Stimulated activated naive CD8-positive, alpha-beta T cell treated with anti-CD3 and anti-CD28 coated beads, Interleukin-15, Interleukin-2, amounts not matched to agents 100 U/mL and 50 U/mL, for 24 hours (primary cell): ENCODE measurements around the gene GCNT2.
"Not testable (repeated sequence)": the region's sequence is repeated elsewhere in the genome, so short reads cannot be mapped to it uniquely, and the experiment has no call there.

Experiments
- ATAC-seq: fragments of 150-1000 bp; cut with Tn5 transposase; one replicate; pipeline ENCODE4 v1.10.0; 2021
- DNase-seq: peaks from one replicate; pipeline ENCODE4 v3.0.0; 2021

The GCNT2 gene

GRCh38 chr6:10514049-10514780 is 6.9 kb upstream of the GCNT2 start:
- ATAC-seq: peak; percentile 32
- DNase-seq: no peak

- ATAC-seq (no peak), DNase-seq (no peak)
Observed at GRCh38 chr6:10516953-10517352, 4.2 kb upstream of the GCNT2 start.

- ATAC-seq: no peak
Observed at GRCh38 chr6:10518557-10519407, 2.4 kb upstream of the GCNT2 start.

GRCh38 chr6:10519408-10519697 is 1.8 kb upstream of the GCNT2 start:
- not testable (repeated sequence) for ATAC-seq, DNase-seq

More at GRCh38 chr6:10518557-10519407, 2.4 kb upstream of the GCNT2 start:
- DNase-seq: no peak

GRCh38 chr6:10520468-10520867 is 683 bp upstream of the GCNT2 start:
- no peak for DNase-seq
- ATAC-seq: no peak

GRCh38 chr6:10522929-10523573 is 1.9 kb downstream of the GCNT2 start:
- ATAC-seq (no peak), DNase-seq (no peak)

- DNase-seq (no peak), ATAC-seq (no peak)
Observed at GRCh38 chr6:10526156-10526555, 5.0 kb downstream of the GCNT2 start.

- DNase-seq (peak; percentile 27), ATAC-seq (peak; percentile 75)
Observed at GRCh38 chr6:10528158-10528981, 7.2 kb downstream of the GCNT2 start.

- ATAC-seq (no peak), DNase-seq (no peak)
Observed at GRCh38 chr6:10529231-10529801, 8.2 kb downstream of the GCNT2 start.

- not testable (repeated sequence) for ATAC-seq
Observed at GRCh38 chr6:10529828-10530374, 8.8 kb downstream of the GCNT2 start.

GRCh38 chr6:10531503-10531902 is 10.4 kb downstream of the GCNT2 start:
- DNase-seq (no peak), ATAC-seq (no peak)

More at GRCh38 chr6:10529828-10530374, 8.8 kb downstream of the GCNT2 start:
- DNase-seq: not testable (repeated sequence)

GRCh38 chr6:10531942-10532341 is 10.8 kb downstream of the GCNT2 start:
- ATAC-seq: no peak
- no peak for DNase-seq

- DNase-seq: no peak
- no peak for ATAC-seq
Observed at GRCh38 chr6:10532392-10532791, 11.2 kb downstream of the GCNT2 start.

GRCh38 chr6:10534419-10534762 is 13.2 kb downstream of the GCNT2 start:
- ATAC-seq (no peak), DNase-seq (no peak)

GRCh38 chr6:10535193-10535592 is 14.0 kb downstream of the GCNT2 start:
- ATAC-seq (no peak), DNase-seq (no peak)

GRCh38 chr6:10537726-10538125 is 16.6 kb downstream of the GCNT2 start:
- ATAC-seq: no peak
- no peak for DNase-seq

- DNase-seq (no peak), ATAC-seq (no peak)
Observed at GRCh38 chr6:10540073-10540746, 19.1 kb downstream of the GCNT2 start.

GRCh38 chr6:10541591-10541990 is 20.4 kb downstream of the GCNT2 start:
- DNase-seq (no peak), ATAC-seq (no peak)

GRCh38 chr6:10542213-10542612 is 21.1 kb downstream of the GCNT2 start:
- DNase-seq (no peak), ATAC-seq (no peak)

GRCh38 chr6:10543488-10543887 is 22.3 kb downstream of the GCNT2 start:
- DNase-seq (no peak), ATAC-seq (no peak)

GRCh38 chr6:10545482-10545881 is 24.3 kb downstream of the GCNT2 start:
- no peak for ATAC-seq

More at GRCh38 chr6:10545482-10545881, 24.3 kb downstream of the GCNT2 start:
- no peak for DNase-seq
